ENCODE measurements around the gene ATAD3C.

DNA sequence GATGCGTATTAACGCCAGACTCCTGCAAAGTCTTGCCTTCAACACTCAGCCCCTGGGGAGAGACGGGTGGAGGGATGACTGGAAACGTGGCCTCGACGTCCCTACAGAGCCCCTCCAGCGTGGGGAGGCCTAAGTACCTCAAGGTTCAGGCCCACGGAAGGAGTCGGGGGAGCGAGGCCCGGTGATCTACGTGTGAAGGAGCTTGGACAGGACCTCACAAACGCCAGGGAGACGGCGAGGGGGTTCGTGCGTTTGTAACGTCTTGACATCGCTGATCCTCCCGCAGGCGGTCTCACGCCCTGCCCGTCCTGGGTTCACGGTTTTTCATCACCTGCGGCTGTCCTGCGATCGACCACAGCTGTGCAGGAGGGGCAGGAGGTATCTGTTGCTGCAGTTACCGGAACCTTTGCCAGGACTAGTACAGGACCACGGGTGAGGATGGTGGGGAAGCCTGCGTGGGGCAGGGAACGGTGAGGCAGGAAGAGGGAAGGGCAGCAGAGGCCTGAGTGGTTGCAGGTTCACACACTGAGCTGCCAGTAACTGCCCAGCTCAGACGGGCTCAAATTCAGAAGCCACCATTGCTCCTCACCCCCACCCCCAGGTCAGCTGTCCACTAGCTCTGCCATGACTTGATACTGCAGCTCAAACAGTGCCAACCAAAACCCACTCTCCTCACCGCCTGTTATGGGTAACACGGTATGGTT lies 49.5 kb upstream of the ATAD3C start:
- TF ChIP-seq, protein P1, sequence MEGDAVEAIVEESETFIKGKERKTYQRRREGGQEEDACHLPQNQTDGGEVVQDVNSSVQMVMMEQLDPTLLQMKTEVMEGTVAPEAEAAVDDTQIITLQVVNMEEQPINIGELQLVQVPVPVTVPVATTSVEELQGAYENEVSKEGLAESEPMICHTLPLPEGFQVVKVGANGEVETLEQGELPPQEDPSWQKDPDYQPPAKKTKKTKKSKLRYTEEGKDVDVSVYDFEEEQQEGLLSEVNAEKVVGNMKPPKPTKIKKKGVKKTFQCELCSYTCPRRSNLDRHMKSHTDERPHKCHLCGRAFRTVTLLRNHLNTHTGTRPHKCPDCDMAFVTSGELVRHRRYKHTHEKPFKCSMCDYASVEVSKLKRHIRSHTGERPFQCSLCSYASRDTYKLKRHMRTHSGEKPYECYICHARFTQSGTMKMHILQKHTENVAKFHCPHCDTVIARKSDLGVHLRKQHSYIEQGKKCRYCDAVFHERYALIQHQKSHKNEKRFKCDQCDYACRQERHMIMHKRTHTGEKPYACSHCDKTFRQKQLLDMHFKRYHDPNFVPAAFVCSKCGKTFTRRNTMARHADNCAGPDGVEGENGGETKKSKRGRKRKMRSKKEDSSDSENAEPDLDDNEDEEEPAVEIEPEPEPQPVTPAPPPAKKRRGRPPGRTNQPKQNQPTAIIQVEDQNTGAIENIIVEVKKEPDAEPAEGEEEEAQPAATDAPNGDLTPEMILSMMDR (IDR thresholded peaks at IDR 0.05; ENCODE audit: low read depth, low read length) = no peak
- no peak for TF ChIP-seq POLR2A (IDR thresholded peaks at IDR 0.05; ENCODE audit: extremely low read depth, insufficient read length)
- TF ChIP-seq, protein P2, sequence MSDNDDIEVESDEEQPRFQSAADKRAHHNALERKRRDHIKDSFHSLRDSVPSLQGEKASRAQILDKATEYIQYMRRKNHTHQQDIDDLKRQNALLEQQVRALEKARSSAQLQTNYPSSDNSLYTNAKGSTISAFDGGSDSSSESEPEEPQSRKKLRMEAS (IDR thresholded peaks at IDR 0.05; ENCODE audit: low read depth, low read length) = no peak
